T-helper 2 cell treated with Interferon-gamma antibody and Interleukin-4, amounts not matched to agents 5 μg/mL and 100 μg/mL, for 36 hours (primary cell): ENCODE results near the gene SH3GL2.

ENCODE experiments used
- DNase-seq: peaks from one replicate; pipeline ENCODE4 v3.0.0; 2021; ENCODE audit warnings: low spot score
- H3K27ac Mint-ChIP-seq: one replicate; pipeline ENCODE4 v1.8.0; 2021; ENCODE audit warnings: mild to moderate bottlenecking, mixed read lengths
- H3K27me3 Mint-ChIP-seq: one replicate; pipeline ENCODE4 v1.8.0; 2021; ENCODE audit warnings: low read depth, mixed read lengths
- H3K36me3 Mint-ChIP-seq: one replicate; pipeline ENCODE4 v1.8.0; 2021; ENCODE audit warnings: low read depth, mixed read lengths
- H3K4me1 Mint-ChIP-seq: one replicate; pipeline ENCODE4 v1.8.0; 2021; ENCODE audit warnings: low read depth, mixed read lengths
- H3K4me3 Mint-ChIP-seq: one replicate; pipeline ENCODE4 v1.8.0; 2022; ENCODE audit warnings: mild to moderate bottlenecking, moderate library complexity, mixed read lengths
- H3K9me3 Mint-ChIP-seq: one replicate; pipeline ENCODE4 v1.8.0; 2021; ENCODE audit warnings: mixed read lengths

Gene SH3GL2

GRCh38 chr9:17725399-17726010, 146.6 kb downstream of the SH3GL2 start:
- Mint-ChIP-seq H3K9me3 (peaks cover 45% of the 10 kb centered on the region), H3K4me1 (no peaks in the 10 kb centered on the region)

GRCh38 chr9:17726298-17726697, 147.4 kb downstream of the SH3GL2 start:
- Mint-ChIP-seq H3K4me3 (no peak overlapping the region), H3K27ac (no peak overlapping the region), H3K4me1 (no peaks in the 10 kb centered on the region), H3K27me3 (no peaks in the 10 kb centered on the region), H3K36me3 (no peaks in the 10 kb centered on the region), H3K9me3 (peaks cover 50% of the 10 kb centered on the region)
- DNase-seq: no peak

More at GRCh38 chr9:17725399-17726010, 146.6 kb downstream of the SH3GL2 start:
- no peaks in the 10 kb centered on the region for H3K27me3 Mint-ChIP-seq
- H3K36me3 Mint-ChIP-seq: no peaks in the 10 kb centered on the region
- no peak overlapping the region for H3K27ac Mint-ChIP-seq
- no peak overlapping the region for H3K4me3 Mint-ChIP-seq
- no peak for DNase-seq

- no peaks in the 10 kb centered on the region for H3K4me1 Mint-ChIP-seq
- peaks cover 48% of the 10 kb centered on the region for H3K9me3 Mint-ChIP-seq
- H3K27me3 Mint-ChIP-seq: no peaks in the 10 kb centered on the region
- DNase-seq: no peak
- no peak overlapping the region for H3K4me3 Mint-ChIP-seq
- H3K27ac Mint-ChIP-seq: no peak overlapping the region
- no peaks in the 10 kb centered on the region for H3K36me3 Mint-ChIP-seq
Measured at GRCh38 chr9:17730899-17731298, 152.0 kb downstream of the SH3GL2 start.

- no peaks in the 10 kb centered on the region for H3K27me3 Mint-ChIP-seq
- peaks cover 45% of the 10 kb centered on the region for H3K9me3 Mint-ChIP-seq
- no peak overlapping the region for H3K4me3 Mint-ChIP-seq
- no peaks in the 10 kb centered on the region for H3K4me1 Mint-ChIP-seq
- no peak overlapping the region for H3K27ac Mint-ChIP-seq
- DNase-seq: no peak
- no peaks in the 10 kb centered on the region for H3K36me3 Mint-ChIP-seq
Measured at GRCh38 chr9:17731308-17731707, 152.4 kb downstream of the SH3GL2 start.

- Mint-ChIP-seq H3K27me3 (no peaks in the 10 kb centered on the region), H3K36me3 (no peaks in the 10 kb centered on the region), H3K9me3 (peaks cover 36% of the 10 kb centered on the region), H3K4me1 (no peaks in the 10 kb centered on the region), H3K27ac (no peak overlapping the region), H3K4me3 (no peak overlapping the region)
- DNase-seq: no peak
Measured at GRCh38 chr9:17734674-17735073, 155.8 kb downstream of the SH3GL2 start.

GRCh38 chr9:17735859-17736258, 157.0 kb downstream of the SH3GL2 start:
- no peak for DNase-seq
- peaks cover 28% of the 10 kb centered on the region for H3K9me3 Mint-ChIP-seq
- no peaks in the 10 kb centered on the region for H3K27me3 Mint-ChIP-seq
- no peaks in the 10 kb centered on the region for H3K4me1 Mint-ChIP-seq
- H3K27ac Mint-ChIP-seq: no peak overlapping the region
- H3K36me3 Mint-ChIP-seq: no peaks in the 10 kb centered on the region
- H3K4me3 Mint-ChIP-seq: no peak overlapping the region

GRCh38 chr9:17739022-17739421, 160.2 kb downstream of the SH3GL2 start:
- Mint-ChIP-seq H3K9me3 (peaks cover 19% of the 10 kb centered on the region), H3K4me1 (no peaks in the 10 kb centered on the region), H3K27ac (no peak overlapping the region), H3K4me3 (no peak overlapping the region), H3K27me3 (no peaks in the 10 kb centered on the region), H3K36me3 (no peaks in the 10 kb centered on the region)
- DNase-seq: no peak

GRCh38 chr9:17739736-17740135, 160.9 kb downstream of the SH3GL2 start:
- Mint-ChIP-seq H3K27ac (no peak overlapping the region), H3K9me3 (peaks cover 19% of the 10 kb centered on the region), H3K36me3 (no peaks in the 10 kb centered on the region), H3K4me3 (no peak overlapping the region), H3K27me3 (no peaks in the 10 kb centered on the region), H3K4me1 (no peaks in the 10 kb centered on the region)
- DNase-seq: no peak

GRCh38 chr9:17742067-17742466, 163.2 kb downstream of the SH3GL2 start:
- H3K4me3 Mint-ChIP-seq: no peak overlapping the region
- H3K27ac Mint-ChIP-seq: no peak overlapping the region
- no peaks in the 10 kb centered on the region for H3K27me3 Mint-ChIP-seq
- H3K9me3 Mint-ChIP-seq: peaks cover 9% of the 10 kb centered on the region
- no peaks in the 10 kb centered on the region for H3K36me3 Mint-ChIP-seq
- no peak for DNase-seq
- H3K4me1 Mint-ChIP-seq: no peaks in the 10 kb centered on the region

GRCh38 chr9:17744786-17745185, 165.9 kb downstream of the SH3GL2 start:
- Mint-ChIP-seq H3K27ac (no peak overlapping the region), H3K9me3 (peaks cover 12% of the 10 kb centered on the region), H3K36me3 (no peaks in the 10 kb centered on the region), H3K4me3 (no peak overlapping the region), H3K27me3 (no peaks in the 10 kb centered on the region), H3K4me1 (no peaks in the 10 kb centered on the region)
- DNase-seq: no peak

- Mint-ChIP-seq H3K4me1 (no peaks in the 10 kb centered on the region), H3K4me3 (no peak overlapping the region), H3K27me3 (no peaks in the 10 kb centered on the region), H3K36me3 (no peaks in the 10 kb centered on the region), H3K9me3 (peaks cover 28% of the 10 kb centered on the region), H3K27ac (no peak overlapping the region)
- no peak for DNase-seq
Measured at GRCh38 chr9:17750269-17750668, 171.4 kb downstream of the SH3GL2 start.

GRCh38 chr9:17751486-17751885, 172.6 kb downstream of the SH3GL2 start:
- no peaks in the 10 kb centered on the region for H3K4me1 Mint-ChIP-seq
- H3K27me3 Mint-ChIP-seq: no peaks in the 10 kb centered on the region
- no peak for DNase-seq
- H3K4me3 Mint-ChIP-seq: no peak overlapping the region
- H3K27ac Mint-ChIP-seq: no peak overlapping the region
- H3K36me3 Mint-ChIP-seq: no peaks in the 10 kb centered on the region
- H3K9me3 Mint-ChIP-seq: peaks cover 28% of the 10 kb centered on the region

- Mint-ChIP-seq H3K9me3 (peaks cover 30% of the 10 kb centered on the region), H3K4me3 (no peak overlapping the region), H3K36me3 (no peaks in the 10 kb centered on the region), H3K27me3 (no peaks in the 10 kb centered on the region), H3K4me1 (no peaks in the 10 kb centered on the region), H3K27ac (no peak overlapping the region)
- DNase-seq: no peak
Measured at GRCh38 chr9:17752021-17752420, 173.2 kb downstream of the SH3GL2 start.

GRCh38 chr9:17757816-17758215, 178.9 kb downstream of the SH3GL2 start:
- H3K27ac Mint-ChIP-seq: no peak overlapping the region
- H3K4me3 Mint-ChIP-seq: no peak overlapping the region
- DNase-seq: no peak
- no peaks in the 10 kb centered on the region for H3K4me1 Mint-ChIP-seq
- no peaks in the 10 kb centered on the region for H3K27me3 Mint-ChIP-seq
- no peaks in the 10 kb centered on the region for H3K36me3 Mint-ChIP-seq
- H3K9me3 Mint-ChIP-seq: peaks cover 16% of the 10 kb centered on the region

- H3K27me3 Mint-ChIP-seq: no peaks in the 10 kb centered on the region
- no peaks in the 10 kb centered on the region for H3K4me1 Mint-ChIP-seq
- no peak for DNase-seq
- H3K27ac Mint-ChIP-seq: no peak overlapping the region
- no peaks in the 10 kb centered on the region for H3K36me3 Mint-ChIP-seq
- H3K9me3 Mint-ChIP-seq: peaks cover 6% of the 10 kb centered on the region
- H3K4me3 Mint-ChIP-seq: no peak overlapping the region
Measured at GRCh38 chr9:17760250-17760649, 181.4 kb downstream of the SH3GL2 start.
